ELF-1 (cell line): Measurements from ENCODE around the gene GALNT10.
A peak's percentile ranks its signal among the peaks of the same experiment; 100 is the strongest.
"Not testable (repeated sequence)": the region's sequence is repeated elsewhere in the genome, so short reads cannot be mapped to it uniquely, and the experiment has no call there.

Experiments
- DNase-seq: peaks from one replicate; pipeline ENCODE4 v3.0.0-alpha.2; 2016; ENCODE audit warnings: low read depth, low spot score

The GALNT10 gene

DNA sequence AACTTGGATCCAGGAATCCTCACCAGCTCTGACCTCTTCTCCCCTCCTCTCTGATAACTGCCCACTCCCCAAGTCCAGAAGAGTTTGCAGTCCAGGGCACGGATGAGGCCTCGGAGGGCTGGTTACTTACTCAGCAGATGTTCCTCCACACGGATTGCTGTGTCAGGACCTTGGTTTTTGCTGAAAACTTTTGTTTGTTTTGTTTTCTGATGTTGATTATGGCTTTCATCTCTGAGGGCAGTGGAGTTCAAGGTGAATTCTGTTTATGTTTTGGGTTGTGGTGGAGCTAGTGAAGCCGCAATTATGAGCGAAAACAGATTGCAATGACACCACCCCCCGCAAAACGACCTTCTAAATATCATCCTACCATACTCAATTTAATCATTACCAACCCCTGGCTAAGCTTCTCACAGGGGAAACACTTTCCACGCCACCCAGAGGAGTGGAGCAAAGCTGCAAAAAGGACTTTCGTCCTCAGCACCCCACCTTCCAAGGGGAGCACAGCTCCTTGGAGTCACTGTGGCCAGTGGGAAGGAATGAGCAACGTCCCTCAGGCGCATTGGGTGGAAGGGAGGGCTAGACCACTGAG, 162.5 kb downstream of the GALNT10 start:
- DNase-seq, result no peak

DNA sequence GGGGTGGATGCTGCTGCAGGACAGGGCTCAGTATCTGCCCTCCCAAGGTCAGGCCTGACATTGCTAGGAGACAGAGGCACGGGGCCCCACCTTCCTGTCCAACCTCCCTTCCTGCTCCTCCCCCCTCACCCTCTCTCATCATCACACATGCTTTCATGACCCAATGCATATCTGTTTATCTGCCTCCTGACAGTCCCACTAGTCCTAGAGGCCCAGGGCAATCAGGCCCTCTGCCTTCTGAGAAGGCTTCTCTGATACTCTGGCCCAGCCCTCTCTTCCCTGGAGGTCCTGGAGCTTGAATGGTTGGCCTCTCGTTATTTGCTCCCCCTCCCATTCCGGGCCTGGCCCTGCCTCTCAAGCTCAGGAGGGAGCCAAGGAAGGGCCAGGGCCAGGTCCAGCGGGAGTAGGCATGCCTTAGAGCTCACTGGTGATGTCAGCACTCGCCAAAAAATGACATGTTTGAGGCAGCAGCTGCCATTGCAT, 164.6 kb downstream of the GALNT10 start:
- DNase-seq, result peak; percentile 80

DNA sequence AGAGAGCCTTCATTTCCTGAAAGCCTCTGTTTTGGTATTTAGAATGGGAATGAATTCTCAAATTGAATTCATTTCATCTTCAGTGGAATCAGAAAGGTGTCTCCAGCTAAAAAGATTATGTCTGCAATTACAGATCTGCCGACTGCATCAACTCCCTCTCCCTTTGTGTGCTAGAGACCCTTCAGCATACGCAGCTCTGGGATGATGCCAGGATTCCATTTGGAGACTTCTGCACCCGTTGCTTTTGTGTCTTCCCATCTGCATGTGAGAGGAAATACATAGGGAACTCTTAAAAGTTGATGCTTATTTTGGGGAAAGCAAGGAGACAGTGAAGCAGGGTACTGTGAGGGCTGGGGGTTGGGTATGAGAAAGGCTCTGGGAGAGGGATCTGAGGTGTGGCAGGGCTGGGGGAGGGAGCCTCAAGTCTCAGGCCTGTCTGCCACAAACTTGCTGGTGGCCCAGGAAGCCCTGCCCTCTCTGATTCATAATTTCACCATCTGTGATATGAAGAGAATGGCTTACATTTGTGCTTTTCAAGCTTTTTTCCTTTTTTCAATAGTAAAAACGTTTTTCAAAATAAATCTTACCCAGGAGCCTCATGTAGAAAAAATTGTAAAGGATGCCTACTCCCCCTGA, 165.6 kb downstream of the GALNT10 start:
- DNase-seq, result no peak

DNA sequence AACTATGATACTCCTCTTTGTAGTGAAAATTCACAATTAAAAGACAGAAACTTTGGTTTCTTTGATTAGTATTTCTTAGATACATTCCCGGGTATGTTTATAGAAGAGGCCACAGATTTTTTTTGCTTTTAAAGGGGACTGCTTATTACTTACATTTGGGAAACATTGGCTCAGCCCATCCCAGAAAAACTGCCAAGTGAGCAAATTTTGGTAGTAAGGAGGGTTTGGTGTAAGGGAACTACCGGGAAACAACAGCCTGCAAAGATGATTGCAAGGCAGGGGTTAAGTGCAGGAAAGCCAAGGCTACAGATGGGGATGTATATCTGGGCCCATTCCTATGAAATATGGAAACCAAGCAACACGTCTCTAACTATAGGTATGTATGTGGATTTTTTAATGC, 166.4 kb downstream of the GALNT10 start:
- no peak for DNase-seq

DNA sequence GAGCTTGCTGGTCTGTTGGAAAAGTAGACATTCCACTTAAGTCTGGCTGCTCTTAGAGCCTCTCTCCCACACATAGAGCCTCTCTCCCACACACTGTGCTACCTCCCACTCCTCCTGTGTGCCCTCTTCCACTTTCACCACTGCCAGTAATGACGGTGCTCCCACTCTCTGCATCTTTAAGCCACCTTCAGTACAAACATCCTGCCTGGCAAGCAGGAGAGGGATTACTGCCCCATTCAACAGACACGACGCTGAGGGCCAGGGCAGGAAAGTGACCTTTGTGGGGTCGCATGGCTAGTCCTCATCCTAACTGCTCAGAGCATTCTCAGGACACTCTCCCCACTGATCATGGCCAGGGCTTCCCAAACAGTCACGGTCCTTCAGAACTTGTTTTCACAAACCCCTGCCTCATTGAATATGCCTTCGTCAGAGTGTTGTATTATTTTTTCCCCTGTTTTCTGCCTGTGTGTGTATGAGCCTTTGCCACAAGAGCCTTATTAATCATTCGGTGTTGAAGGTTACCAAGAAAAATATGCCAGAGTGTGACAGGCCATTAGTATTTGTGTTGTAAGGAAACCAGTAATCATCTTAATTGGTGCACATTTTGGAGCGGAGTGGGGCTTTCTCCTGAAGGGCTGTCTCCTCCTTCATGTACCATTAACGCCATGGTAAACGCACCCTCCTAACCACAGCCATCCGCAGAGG, 168.1 kb downstream of the GALNT10 start:
- no peak for DNase-seq

DNA sequence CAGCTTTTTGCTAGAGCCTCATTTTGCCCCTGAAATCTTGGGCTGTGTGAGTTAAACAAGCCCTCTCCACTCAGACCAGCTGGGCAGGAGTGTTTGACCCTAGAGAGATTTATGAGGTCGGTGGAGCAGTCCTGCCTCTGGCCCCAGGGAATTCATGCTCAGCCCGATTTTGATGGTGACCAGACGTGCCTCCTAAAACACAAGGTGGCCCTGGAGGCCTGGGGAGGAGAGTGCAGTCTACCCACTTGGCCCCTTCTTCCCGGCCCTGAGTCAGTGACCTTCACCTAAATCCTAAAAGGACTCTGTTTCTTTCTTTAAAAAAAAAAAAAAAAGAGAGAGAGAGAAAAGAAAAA, 168.7 kb downstream of the GALNT10 start:
- peak; percentile 85 for DNase-seq

DNA sequence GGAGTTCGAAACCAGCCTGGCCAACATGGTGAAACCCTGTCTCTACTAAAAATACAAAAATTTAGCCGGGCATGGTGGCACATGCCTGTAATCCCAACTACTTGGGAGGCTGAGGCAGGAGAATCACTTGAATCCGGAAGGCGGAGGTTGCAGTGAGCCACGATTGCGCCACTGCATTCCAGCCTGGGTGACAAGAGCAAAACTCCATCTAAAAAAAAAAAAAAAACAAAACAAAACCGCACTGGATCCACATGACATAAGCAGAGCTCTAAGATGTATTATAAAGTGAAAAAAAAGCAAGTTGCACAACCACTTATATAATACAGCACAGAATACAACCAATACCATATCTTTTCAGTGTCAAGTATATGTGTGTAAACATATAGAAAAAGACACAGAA, 169.7 kb downstream of the GALNT10 start:
- DNase-seq, result not testable (repeated sequence)

DNA sequence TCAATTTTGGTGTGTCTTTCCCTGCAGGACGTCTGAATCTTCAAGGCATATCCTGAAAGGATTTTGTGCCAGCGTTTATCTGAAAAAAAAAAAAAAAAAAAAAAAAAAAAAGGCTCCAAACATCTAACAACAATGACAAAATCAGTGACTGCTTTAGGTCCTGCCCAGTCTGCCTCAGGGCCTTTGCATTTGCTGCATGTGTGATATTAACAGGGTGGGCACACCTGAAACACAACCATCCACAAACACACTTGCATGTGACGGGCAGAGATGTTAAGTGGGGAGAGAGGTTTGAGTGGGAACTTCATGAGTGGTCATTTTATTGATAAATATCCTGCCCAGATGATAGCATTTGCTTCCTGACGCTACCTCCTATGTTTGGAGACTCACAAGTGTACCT, 172.9 kb downstream of the GALNT10 start:
- no peak for DNase-seq

DNA sequence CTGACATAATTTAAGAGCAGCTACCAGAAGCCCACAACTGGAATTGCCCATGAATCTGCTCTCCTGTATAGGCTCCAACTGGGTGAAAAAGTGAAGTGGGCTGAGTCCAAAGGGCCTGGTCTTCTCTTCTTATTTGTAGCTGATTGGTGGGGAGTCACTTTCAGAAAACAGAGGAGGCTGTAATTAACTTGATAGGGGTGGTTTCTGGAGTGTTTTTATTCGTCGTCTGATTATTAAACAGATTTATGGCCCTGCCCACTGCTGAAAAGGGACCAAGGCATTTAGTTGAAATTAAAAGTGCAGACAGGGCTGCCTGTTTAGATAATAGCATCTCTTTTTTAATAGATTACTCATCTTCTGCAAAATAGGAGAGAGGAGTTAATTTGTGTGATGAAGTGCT, 174.2 kb downstream of the GALNT10 start:
- no peak for DNase-seq

DNA sequence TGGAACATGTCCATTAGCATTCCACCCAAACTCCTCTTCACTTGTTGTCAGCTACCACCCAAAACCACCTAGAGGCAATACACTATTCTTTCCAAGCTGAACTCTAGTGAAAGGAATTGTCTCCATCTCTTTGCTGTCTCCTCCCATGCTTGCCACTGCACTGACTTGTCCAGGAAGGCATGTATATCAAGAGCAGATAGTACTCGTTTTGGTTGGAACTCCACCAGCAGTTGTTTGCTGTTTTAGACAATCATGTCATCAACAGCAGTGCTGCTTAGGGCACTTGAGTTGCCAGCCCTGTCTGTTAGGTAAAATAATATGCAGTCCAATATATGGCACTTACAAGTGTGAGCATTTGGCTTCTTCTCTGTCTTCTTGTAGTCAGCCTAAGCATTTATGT, 175.3 kb downstream of the GALNT10 start:
- DNase-seq, result no peak

DNA sequence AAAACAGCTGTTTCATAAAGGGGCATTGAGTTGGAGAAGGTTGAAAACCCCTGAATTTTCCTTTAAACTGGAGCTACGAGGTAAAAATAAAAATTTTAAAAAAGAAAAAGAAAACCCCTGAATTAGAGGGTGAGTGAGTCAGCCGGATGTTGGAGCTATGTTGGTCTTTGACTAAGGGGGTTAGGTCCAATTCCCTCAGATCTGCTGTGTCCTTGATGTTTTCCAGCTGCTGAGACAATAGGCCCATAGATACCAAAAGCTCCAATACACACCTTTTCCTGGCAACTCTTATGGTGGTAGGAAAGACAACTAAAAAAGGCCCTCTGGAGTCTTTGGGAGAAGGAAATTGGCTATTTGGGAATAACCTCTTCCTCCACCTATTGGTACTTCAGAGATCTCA, 175.8 kb downstream of the GALNT10 start:
- no peak for DNase-seq

DNA sequence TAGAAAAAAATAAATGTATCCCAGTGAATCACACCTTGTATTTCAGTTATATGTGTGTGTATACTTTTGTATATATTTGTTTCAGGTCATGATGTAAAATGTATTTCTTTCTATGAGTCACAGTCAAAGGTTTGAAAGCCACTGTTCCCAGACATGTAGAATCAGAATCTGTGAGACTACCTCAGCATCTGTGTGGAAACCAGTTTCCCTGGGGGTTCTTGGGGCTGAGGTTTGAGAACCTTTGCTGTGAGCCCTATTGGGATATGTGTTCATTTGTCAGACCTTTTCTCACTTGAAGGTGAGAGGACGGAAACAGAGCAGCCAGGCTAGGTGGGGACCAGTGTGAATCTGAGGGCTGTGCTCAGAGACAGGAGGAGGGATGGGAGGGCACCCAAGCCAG, 176.6 kb downstream of the GALNT10 start:
- DNase-seq, result no peak

DNA sequence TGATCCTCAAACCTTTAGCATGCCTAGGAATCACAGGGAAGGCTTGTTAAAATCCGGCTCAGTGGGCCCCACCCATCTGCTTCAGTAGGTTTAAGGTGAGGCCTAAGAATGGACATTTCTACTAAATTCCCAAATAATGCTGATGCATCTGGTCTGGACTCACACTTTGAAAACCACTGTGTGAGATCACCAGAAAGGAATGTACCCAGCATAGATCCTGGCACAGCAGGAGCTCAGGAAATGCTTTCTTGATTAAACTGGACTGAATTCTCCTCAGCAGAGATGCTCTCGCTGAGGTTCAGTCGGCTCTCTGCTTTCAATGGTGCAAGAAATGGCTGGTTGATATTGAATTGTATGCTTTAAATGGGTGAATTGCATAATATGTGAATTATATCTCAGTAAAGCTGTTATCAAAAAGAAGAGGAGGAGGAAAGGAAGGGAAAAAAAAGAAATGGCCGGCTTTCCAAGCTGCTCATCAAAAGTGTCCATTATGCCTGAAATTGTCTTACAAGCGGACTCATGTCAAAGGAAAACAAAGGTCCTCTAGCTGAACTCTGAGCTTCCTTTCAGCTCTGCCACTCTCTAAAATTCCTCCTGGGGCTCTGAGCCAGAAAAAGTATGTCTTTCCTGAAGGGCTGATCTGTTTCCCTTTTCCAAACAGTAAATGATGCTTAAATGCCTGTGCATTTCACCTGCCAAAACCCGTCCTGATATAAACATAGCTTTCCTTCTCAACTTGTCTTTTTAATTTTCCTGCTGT, 177.7 kb downstream of the GALNT10 start:
- peak; percentile 77 for DNase-seq

DNA sequence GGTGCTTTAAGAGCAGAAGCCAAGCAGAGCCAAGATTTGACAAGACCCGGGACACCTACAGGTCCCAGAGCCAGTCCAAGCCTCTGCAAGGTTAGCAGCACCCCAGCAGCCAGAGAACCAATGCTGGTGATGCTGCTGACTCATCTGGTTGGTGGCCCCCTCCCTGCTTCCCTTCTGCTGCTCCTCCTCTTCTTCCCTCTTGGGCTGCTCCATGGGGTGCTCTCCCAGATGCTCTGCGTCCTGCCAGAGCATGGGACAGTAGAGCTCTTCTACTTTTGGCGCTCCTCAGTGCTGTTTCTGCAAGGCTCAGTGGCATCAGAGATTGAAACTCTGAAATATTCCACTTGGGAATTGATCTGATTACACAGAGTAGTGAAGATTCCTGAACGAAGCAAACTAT, 179.1 kb downstream of the GALNT10 start:
- no peak for DNase-seq

DNA sequence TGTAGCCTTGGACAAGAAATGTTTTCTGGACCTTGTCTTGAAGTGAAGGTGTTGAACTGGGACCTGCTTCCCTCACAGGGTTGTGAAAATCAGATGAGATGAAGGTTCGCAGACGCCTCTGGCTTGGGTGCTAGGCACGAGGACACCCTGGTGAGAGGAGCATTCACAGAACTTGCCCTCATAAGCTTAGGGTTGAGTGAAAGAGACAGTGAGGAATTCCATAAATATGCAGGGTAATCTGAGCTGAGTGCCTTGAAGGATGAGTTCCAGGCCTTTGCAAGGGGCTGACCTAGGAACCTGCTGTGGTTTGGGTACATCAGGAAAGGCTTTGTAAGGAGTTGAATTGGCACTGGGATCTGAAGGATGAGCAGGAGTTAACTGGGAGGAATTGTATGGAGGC, 179.6 kb downstream of the GALNT10 start:
- DNase-seq, result peak; percentile 58

DNA sequence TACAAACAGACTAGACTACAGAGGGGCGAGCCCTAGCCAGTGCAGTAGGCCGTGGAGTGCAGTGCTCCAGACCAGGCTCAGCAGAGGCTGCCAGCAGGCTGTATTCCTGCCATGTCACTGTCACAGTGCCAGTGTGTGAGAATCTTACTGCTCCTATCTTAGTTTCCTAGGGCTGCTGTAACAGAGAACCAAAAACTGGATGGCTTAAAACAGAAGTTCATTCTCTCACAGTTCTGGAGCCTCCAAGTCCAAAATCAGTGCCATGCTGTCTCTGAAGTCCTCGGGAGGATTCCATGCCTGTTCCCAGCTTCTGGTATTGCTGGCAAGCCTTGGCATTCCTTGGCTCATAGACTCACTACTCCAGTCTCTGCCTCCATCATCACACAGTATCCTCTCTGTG, 180.3 kb downstream of the GALNT10 start:
- DNase-seq, result no peak

DNA sequence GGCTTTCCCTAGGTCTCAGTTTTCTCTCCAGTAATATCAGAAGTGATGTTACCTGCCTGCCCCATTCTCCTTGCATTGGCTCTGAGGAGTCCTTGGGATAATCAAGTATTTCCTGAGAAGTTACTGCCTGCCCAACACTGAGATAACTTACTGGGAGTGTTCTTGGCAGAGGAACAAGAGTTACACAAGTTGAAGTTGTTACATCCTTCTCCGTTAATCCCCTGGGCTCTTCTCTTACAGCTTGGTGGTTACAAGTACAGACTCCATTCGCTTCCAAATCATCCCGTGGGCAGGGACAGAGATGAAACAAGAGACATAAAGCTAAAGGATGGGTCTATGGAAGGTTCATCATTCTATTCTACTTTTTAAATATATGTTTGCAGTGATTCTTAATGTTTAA, 181.2 kb downstream of the GALNT10 start:
- no peak for DNase-seq

DNA sequence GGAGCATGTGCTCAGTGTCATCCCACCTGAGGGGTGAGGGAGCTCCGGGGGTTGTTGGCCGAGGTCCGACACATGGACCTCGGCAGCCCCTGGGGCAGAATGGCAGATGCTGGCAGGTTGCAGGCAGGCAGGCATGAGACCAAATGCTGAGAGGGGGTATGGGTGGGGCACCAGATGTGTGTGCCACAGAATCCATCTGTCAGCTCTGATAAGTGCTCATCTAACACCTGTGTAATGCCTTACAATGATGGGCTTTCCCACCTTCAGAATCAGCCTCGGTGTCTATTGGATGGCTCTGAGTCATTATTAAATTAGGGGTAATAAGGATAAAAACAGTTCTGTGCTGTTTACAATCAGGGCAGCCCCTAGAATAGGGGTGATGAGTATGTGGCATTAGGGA, 182.1 kb downstream of the GALNT10 start:
- DNase-seq, result no peak

DNA sequence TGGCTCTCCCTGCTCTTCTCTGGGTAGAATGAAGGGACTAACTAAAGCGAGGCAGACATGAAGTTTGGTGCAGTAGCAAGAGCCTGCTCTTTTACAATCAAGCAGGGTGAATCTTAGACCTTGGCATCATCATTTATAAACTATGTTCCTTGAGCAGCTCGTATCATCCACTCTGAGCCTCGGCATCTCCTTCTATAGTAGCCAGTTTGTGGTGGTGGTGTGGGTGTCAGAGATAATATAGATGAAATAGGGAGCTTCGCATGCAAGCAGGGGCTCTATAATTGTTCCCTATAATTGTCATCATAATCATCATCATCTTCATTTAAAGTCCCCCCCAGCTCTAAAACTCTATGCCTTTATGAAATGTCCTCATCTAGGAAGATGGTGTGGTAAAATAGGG, 182.8 kb downstream of the GALNT10 start:
- no peak for DNase-seq

DNA sequence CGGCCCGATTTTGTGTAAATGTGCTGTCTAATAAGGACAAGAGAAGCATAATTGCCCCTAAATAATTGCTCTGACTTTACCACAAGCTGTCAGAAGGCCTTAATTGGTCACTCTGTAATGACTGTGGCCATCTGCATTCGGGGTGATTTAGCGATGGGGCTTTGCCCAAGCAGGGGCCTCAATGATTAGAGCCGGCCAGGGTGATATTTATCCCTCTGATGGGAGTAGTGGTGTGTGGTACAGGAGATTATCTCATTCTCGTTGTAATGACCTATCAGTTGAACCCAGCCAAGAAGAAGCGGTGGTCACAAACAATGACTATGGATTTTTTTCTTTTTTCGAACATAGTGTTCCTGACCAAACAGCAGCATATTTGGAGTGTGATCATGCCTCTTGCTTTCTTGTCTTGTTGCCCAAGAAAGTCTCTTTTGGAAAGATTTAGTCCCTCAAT, 183.2 kb downstream of the GALNT10 start:
- no peak for DNase-seq

DNA sequence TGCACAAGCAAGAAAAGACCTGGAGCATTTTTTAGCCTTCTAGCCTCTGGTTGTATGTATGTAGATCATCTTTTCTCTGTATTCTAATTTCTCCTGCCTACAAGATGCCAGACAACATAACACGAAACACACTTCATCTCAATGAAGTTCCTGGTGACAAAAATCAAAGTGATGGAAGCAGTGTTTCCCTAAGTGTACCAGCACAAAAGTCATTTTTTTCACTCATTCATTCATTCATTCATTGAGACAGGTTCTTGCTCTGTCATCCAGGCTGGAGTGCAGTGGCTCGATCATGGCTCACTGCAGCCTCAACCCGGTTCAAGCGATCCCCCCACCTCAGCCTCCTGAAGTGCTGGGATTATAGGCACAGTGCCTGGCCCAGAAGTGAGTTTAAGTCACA, 183.7 kb downstream of the GALNT10 start:
- DNase-seq, result no peak

DNA sequence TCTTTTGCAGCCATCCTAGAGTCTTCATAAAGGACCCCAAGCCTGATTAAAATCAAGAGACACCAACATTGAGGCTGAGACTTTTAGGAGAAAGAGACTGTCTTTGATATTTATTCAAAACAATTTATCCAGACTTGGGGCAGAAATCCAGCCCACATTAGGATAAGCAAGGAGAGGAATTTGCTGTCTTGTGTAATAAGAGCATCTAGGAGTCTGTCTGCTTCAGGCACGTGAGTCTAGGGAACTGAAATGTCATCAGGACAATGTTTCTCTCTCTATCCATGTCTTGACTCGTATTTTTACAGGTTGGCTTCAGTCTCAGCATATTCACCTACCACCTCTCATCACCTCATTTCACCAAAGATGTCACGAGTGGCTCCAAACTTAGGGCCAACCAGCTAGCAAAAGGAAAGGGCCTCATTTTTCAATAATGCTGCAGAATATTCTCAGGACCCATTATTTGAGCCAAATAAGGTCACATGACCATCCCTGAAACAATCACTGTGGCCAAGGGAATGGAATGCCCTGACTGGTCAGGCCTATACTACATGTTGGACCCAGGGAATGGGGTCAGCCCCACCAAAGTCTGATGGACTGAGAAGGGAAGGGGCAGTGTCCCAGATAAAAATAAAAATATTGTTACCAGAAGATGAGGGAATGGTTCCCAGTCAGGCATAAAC, 184.9 kb downstream of the GALNT10 start:
- DNase-seq, result no peak
